B cell (primary cell): ENCODE data around the gene RGL1. TPM values are rescaled to one million over a fixed set of nuclear protein-coding genes. Genes with fewer than 3 reads are reported as not detected.

ENCODE experiments used
- ATAC-seq: fragments of 200-7000 bp; cut with Tn5 transposase; one replicate; pipeline ENCODE4 v1.10.0; 2021; ENCODE audit warnings: low read depth, mild to moderate bottlenecking, moderate number of reproducible peaks, moderate library complexity
- CTCF ChIA-PET: fragments of 350-600 bp; sonication (Branson Sonifier 250); formaldehyde crosslinking; loops from one replicate; lab custom pipeline; 2021; ENCODE audit warnings: antibody characterized with exemption, inconsistent platforms; lab: Charles Lee
- POLR2A ChIA-PET: fragments of 350-600 bp; sonication (Branson Sonifier 250); formaldehyde crosslinking; loops from one replicate; lab custom pipeline; 2021; ENCODE audit warnings: antibody characterized with exemption; lab: Charles Lee
- DNase-seq: peaks from one replicate; pipeline ENCODE4 v3.0.0; 2013
- H2AFZ ChIP-seq: 2 replicates; pipeline ENCODE4 v1.6.1; 2012; ENCODE audit warnings: mild to moderate bottlenecking, low read depth, low read length; ENCODE audit not compliant: insufficient read depth, poor library complexity, severe bottlenecking
- H3K27ac ChIP-seq, 2 donors: 1 replicate in 1 of 2; 2 replicates in 1 of 2; pipeline ENCODE4 v1.5.1; 2012 to 2013; ENCODE audit warnings: low read length in 2 of 2, mild to moderate bottlenecking in 2 of 2, moderate library complexity in 1 of 2
- H3K27me3 ChIP-seq, 4 experiments: fragments of 200-600 bp in 1 of 4; sonication (generic) in 1 of 4; replicated peaks in 1 of 4; 1 replicate in 2 of 4; 2 replicates in 2 of 4; pipeline versions ENCODE4 v1.6.1 to v1.7.0; 2013 to 2016; ENCODE audit warnings: low read length in 3 of 4, mild to moderate bottlenecking in 2 of 4, mixed read lengths in 1 of 4, moderate library complexity in 1 of 4; ENCODE audit not compliant: insufficient read depth in 4 of 4, control insufficient read depth in 3 of 4; ENCODE audit errors: control extremely low read depth in 1 of 4
- H3K36me3 ChIP-seq, 2 experiments: replicated peaks in 1 of 2; 1 replicate in 1 of 2; 2 replicates in 1 of 2; pipeline versions ENCODE4 v1.6.1 to v1.7.1; 2013; ENCODE audit warnings: low read length in 1 of 2; ENCODE audit not compliant: insufficient read depth in 2 of 2, control insufficient read depth in 1 of 2; ENCODE audit errors: control extremely low read depth in 1 of 2, extremely low read depth in 1 of 2
- H3K4me1 ChIP-seq, 2 donors: fragments of 200-600 bp in 1 of 2; sonication (generic) in 1 of 2; 1 replicate in 1 of 2; 2 replicates in 1 of 2; pipeline versions ENCODE4 v1.5.1 to v1.6.1; 2013 to 2017; ENCODE audit warnings: low read length in 2 of 2; ENCODE audit not compliant: control insufficient read depth in 2 of 2, insufficient read depth in 2 of 2
- H3K4me2 ChIP-seq: replicated peaks from 2 replicates; pipeline ENCODE3; 2012; ENCODE audit warnings: mild to moderate bottlenecking, low read depth, low read length; ENCODE audit not compliant: poor library complexity, severe bottlenecking
- H3K4me3 ChIP-seq, 5 experiments: fragments of 200-600 bp in 1 of 5; sonication (generic) in 1 of 5; 1 replicate in 3 of 5; 2 replicates in 2 of 5; pipeline versions ENCODE4 v1.5.1 to v1.7.0; 2011 to 2016; ENCODE audit warnings: low read length in 4 of 5, mild to moderate bottlenecking in 4 of 5, low read depth in 2 of 5, control low read depth in 1 of 5, moderate library complexity in 1 of 5; ENCODE audit not compliant: insufficient read depth in 1 of 5; ENCODE audit errors: control extremely low read depth in 1 of 5, extremely low read depth in 1 of 5
- H3K79me2 ChIP-seq: fragments of 200-600 bp; sonication (generic); one replicate; pipeline ENCODE4 v1.6.0; 2016; ENCODE audit warnings: low read length; ENCODE audit not compliant: control insufficient read depth, insufficient read depth
- H3K9ac ChIP-seq: fragments of 200-600 bp; sonication (generic); 2 replicates; pipeline ENCODE4 v1.6.1; 2017; ENCODE audit warnings: mild to moderate bottlenecking, low read length, moderate library complexity
- H3K9me3 ChIP-seq, 3 donors: one replicate each; pipeline versions ENCODE4 v1.6.1 to v1.7.1; 2013; ENCODE audit warnings: low read length in 2 of 3; ENCODE audit not compliant: control insufficient read depth in 2 of 3, insufficient read depth in 1 of 3; ENCODE audit errors: control extremely low read depth in 1 of 3
- H4K20me1 ChIP-seq: 2 replicates; pipeline ENCODE4 v1.6.0; 2012; ENCODE audit warnings: mild to moderate bottlenecking, low read length; ENCODE audit not compliant: insufficient read depth, control insufficient read depth, poor library complexity, severe bottlenecking
- H3K27ac Mint-ChIP-seq: one replicate; pipeline ENCODE4 v1.8.0; 2021; ENCODE audit warnings: mixed read lengths
- H3K27me3 Mint-ChIP-seq: one replicate; pipeline ENCODE4 v1.8.0; 2021; ENCODE audit warnings: mixed read lengths
- H3K4me1 Mint-ChIP-seq: one replicate; pipeline ENCODE4 v1.8.0; 2021; ENCODE audit warnings: mixed read lengths
- H3K4me3 Mint-ChIP-seq: one replicate; pipeline ENCODE4 v1.8.0; 2021; ENCODE audit warnings: mixed read lengths
- H3K9me3 Mint-ChIP-seq: one replicate; pipeline ENCODE4 v1.8.0; 2022; ENCODE audit warnings: mixed read lengths; ENCODE audit not compliant: insufficient read depth
- CTCF ChIP-seq: fragments of 200-600 bp; IDR thresholded peaks from one replicate; pipeline ENCODE4 v1.8.0; 2022; ENCODE audit warnings: antibody characterized with exemption, mild to moderate bottlenecking
- EZH2 ChIP-seq: IDR thresholded peaks from 2 replicates; pipeline ENCODE4 v1.6.1; 2012; ENCODE audit warnings: borderline replicate concordance, low read depth, mild to moderate bottlenecking, moderate library complexity, low read length; ENCODE audit not compliant: insufficient read depth, poor library complexity, severe bottlenecking
- WGBS: methylation state at CpG from one replicate; pipeline ENCODE4 v1.1.5; 2013; ENCODE audit warnings: missing lambda C conversion rate; ENCODE audit not compliant: insufficient coverage; 5-methylcytosine and 5-hydroxymethylcytosine counted together
- intact Hi-C: fragments of 100-400 bp; cut with micrococcal nuclease; formaldehyde crosslinking; loops from one replicate; pipeline ENCODE4 v1.10.0; 2022
- polyA plus RNA-seq: library from polyadenylated mRNA; depleted of rRNA; stranded (reverse); fragments of >200 nt; gene quantifications from 2 replicates; pipeline ENCODE4 v1.2.3, GENCODE V29; 2012
- total RNA-seq, 2 donors: library from RNA; stranded (reverse); fragments of 120-200 nt in 1 of 2; gene quantifications; 1 replicate in 1 of 2; 2 replicates in 1 of 2; pipeline versions ENCODE4 v1.2.3 to v1.2.4, GENCODE V29; 2013 to 2022

Gene RGL1
- total and polyA plus RNA-seq, 2 donors (not counting 1 experiment from before 2014, with no cell fraction given): 0.09 to 1.1 TPM

- peak overlapping the region; percentile 73 for H3K27ac Mint-ChIP-seq
- ATAC-seq (no peak), DNase-seq (no peak)
- no peaks in the 10 kb centered on the region for H3K27me3 Mint-ChIP-seq
- no peaks in the 10 kb centered on the region for H4K20me1 ChIP-seq
- peaks cover 24 to 25% of the 10 kb centered on the region in 2 donors for H3K4me1 ChIP-seq
- no CpG with 5 or more reads among the region's 4 CpGs for WGBS
- CTCF ChIA-PET: interaction anchor here (1.1 to 2.0 kb wide), 7 partner anchors 8 to 948 kb away, joined by 3 to 21 read pairs (median 6); no protein-coding TSS in a partner anchor
- H3K4me3 Mint-ChIP-seq: no peak overlapping the region
- peaks cover 36% of the 10 kb centered on the region for H3K4me1 Mint-ChIP-seq
- no peaks in the 10 kb centered on the region for H3K79me2 ChIP-seq
- H2AFZ ChIP-seq: no peak overlapping the region
- intact Hi-C loops: loop anchor here (2.0 to 10.0 kb wide), 7 partner anchors 46 to 1074 kb away; partner anchors contain the start of genes DHX9 and NCF2
- H3K36me3 ChIP-seq: no peaks in the 10 kb centered on the region
- peak overlapping the region in 1 of 2 donors; percentile 63 for H3K27ac ChIP-seq
- no peaks in the 10 kb centered on the region for H3K9me3 ChIP-seq
- POLR2A ChIA-PET: interaction anchor here (1.2 to 1.5 kb wide), 2 partner anchors 9 to 140 kb away, joined by 4 to 6 read pairs; partner anchors contain the start of gene TSEN15
- H3K9ac ChIP-seq: peak overlapping the region; percentile 9
- H3K27me3 ChIP-seq: peaks cover 0 to 3% (median 0%) of the 10 kb centered on the region in 4 experiments
- no peak for TF ChIP-seq CTCF
- no peak for TF ChIP-seq EZH2
- no peak overlapping the region for H3K4me3 ChIP-seq
- H3K9me3 Mint-ChIP-seq: no peaks in the 10 kb centered on the region
- H3K4me2 ChIP-seq: peak overlapping the region; percentile 55
These were observed 105.9 kb downstream of the RGL1 start for GRCh38 chr1:183910845-183911244.

- H2AFZ ChIP-seq: no peak overlapping the region
- WGBS: no CpG with 5 or more reads among the region's 2 CpGs
- no peaks in the 10 kb centered on the region for H4K20me1 ChIP-seq
- peak overlapping the region; percentile 55 for H3K4me2 ChIP-seq
- TF ChIP-seq EZH2: no peak
- no peak for TF ChIP-seq CTCF
- peak overlapping the region in 1 of 2 donors; percentile 63 for H3K27ac ChIP-seq
- Mint-ChIP-seq H3K4me1 (peaks cover 39% of the 10 kb centered on the region), H3K9me3 (no peaks in the 10 kb centered on the region), H3K27me3 (no peaks in the 10 kb centered on the region), H3K4me3 (peak overlapping the region; percentile 37), H3K27ac (peak overlapping the region; percentile 73)
- no peaks in the 10 kb centered on the region for H3K79me2 ChIP-seq
- peak overlapping the region; percentile 9 for H3K9ac ChIP-seq
- DNase-seq (peak; percentile 80), ATAC-seq (peak; percentile 87)
- ChIA-PET POLR2A (interaction anchor here (1.2 to 1.5 kb wide), 3 partner anchors 9 to 275 kb away, joined by 3 to 6 read pairs (median 4); partner anchors contain the start of genes ARPC5 and TSEN15), CTCF (interaction anchor here (0.8 to 2.0 kb wide), 8 partner anchors 9 to 948 kb away, joined by 3 to 21 read pairs (median 6); no protein-coding TSS in a partner anchor)
- intact Hi-C loops: loop anchor here (2.0 to 10.0 kb wide), 7 partner anchors 46 to 1074 kb away; partner anchors contain the start of genes DHX9 and NCF2
- peaks cover 0 to 3% (median 0%) of the 10 kb centered on the region in 4 experiments for H3K27me3 ChIP-seq
- peak overlapping the region in 1 of 5 experiments; percentile 31 for H3K4me3 ChIP-seq
- peaks cover 25 to 26% of the 10 kb centered on the region in 2 donors for H3K4me1 ChIP-seq
- H3K36me3 ChIP-seq: no peaks in the 10 kb centered on the region
- H3K9me3 ChIP-seq: no peaks in the 10 kb centered on the region
These were observed 106.4 kb downstream of the RGL1 start for GRCh38 chr1:183911285-183911684.
